ENCODE measurements around the gene BDH2. TPM values are rescaled to one million over a fixed set of nuclear protein-coding genes. Genes with fewer than 3 reads are reported as not detected.

BDH2 gene
- total and polyA plus RNA-seq, 12 donors = 20.2 to 27.2 (median 24.5) TPM

- peaks cover 0 to 3% (median 0%) of the 10 kb centered on the region in 9 donors for H3K36me3 ChIP-seq
- intact Hi-C loops (cut with DNase I) = no loop called here
- no peak for TF ChIP-seq CTCF (IDR thresholded peaks at IDR 0.05)
- ATAC-seq (no peak), DNase-seq (no peak)
- no peak overlapping the region for H3K27ac ChIP-seq
- peaks cover 0 to 30% (median 12%) of the 10 kb centered on the region in 9 donors for H3K4me1 ChIP-seq
- no peak overlapping the region for H3K4me3 ChIP-seq
- 98 to 99% methylated on average over 2 of the region's 2 CpGs for WGBS, 2 donors
- H3K9me3 ChIP-seq = no peaks in the 10 kb centered on the region
- H3K27me3 ChIP-seq = no peaks in the 10 kb centered on the region
Measured at GRCh38 chr4:103073792-103074438, 25.7 kb downstream of the BDH2 start.

GRCh38 chr4:103067841-103068547, 31.6 kb downstream of the BDH2 start:
- DNase-seq = no peak
- 92 to 97% methylated on average over 2 of the region's 2 CpGs for WGBS, 2 donors
- Histone ChIP-seq H3K36me3 (peaks cover 0 to 32% (median 0%) of the 10 kb centered on the region in 9 donors), H3K27me3 (no peaks in the 10 kb centered on the region), H3K4me3 (no peak overlapping the region), H3K4me1 (no peaks in the 10 kb centered on the region), H3K27ac (no peak overlapping the region), H3K9me3 (no peaks in the 10 kb centered on the region)
- intact Hi-C loops (cut with DNase I) = no loop called here
- no peak for TF ChIP-seq CTCF (IDR thresholded peaks at IDR 0.05)
- ATAC-seq = no peak

- DNase-seq (no peak), ATAC-seq (no peak)
- no peaks in the 10 kb centered on the region for H3K4me1 ChIP-seq
- TF ChIP-seq CTCF (IDR thresholded peaks at IDR 0.05) = no peak
- H3K27me3 ChIP-seq = no peaks in the 10 kb centered on the region
- intact Hi-C loops (cut with DNase I) = no loop called here
- no peak overlapping the region for H3K27ac ChIP-seq
- H3K9me3 ChIP-seq = peaks cover 0 to 2% (median 0%) of the 10 kb centered on the region in 11 donors
- 97 to 99% methylated on average over 2 of the region's 2 CpGs for WGBS, 2 donors
- no peak overlapping the region for H3K4me3 ChIP-seq
- H3K36me3 ChIP-seq = peaks cover 0 to 18% (median 0%) of the 10 kb centered on the region in 9 donors
Measured at GRCh38 chr4:103060453-103061148, 39.0 kb downstream of the BDH2 start.

GRCh38 chr4:103054030-103054429, 45.6 kb downstream of the BDH2 start:
- no peak for DNase-seq
- intact Hi-C loops (cut with DNase I) = no loop called here
- 95% methylated on average over 3 of the region's 3 CpGs for whole genome bisulfite sequencing, 2 donors

More at GRCh38 chr4:103054030-103054429, 45.6 kb downstream of the BDH2 start:
- H3K4me3 ChIP-seq = no peak overlapping the region
- peaks cover 0 to 6% (median 0%) of the 10 kb centered on the region in 11 donors for H3K9me3 ChIP-seq
- H3K27me3 ChIP-seq = no peaks in the 10 kb centered on the region
- H3K4me1 ChIP-seq = no peaks in the 10 kb centered on the region
- peaks cover 0 to 22% (median 0%) of the 10 kb centered on the region in 9 donors for H3K36me3 ChIP-seq
- TF ChIP-seq CTCF (IDR thresholded peaks at IDR 0.05) = no peak
- H3K27ac ChIP-seq = no peak overlapping the region
- ATAC-seq = no peak
